Left lung (tissue), 10 donors: Measurements from ENCODE around the gene TCEA3. TPM values are rescaled to one million over a fixed set of nuclear protein-coding genes. Genes with fewer than 3 reads are reported as not detected.

Source experiments
- ATAC-seq: fragments of 200-7000 bp; cut with Tn5 transposase; one replicate; pipeline ENCODE4 v1.9.1; 2020; ENCODE audit warnings: moderate library complexity
- DNase-seq, 4 donors: peaks; one replicate each; pipeline ENCODE4 v3.0.0-alpha.2; 2013 to 2020
- H3K27ac ChIP-seq, 2 donors: fragments of 200-600 bp; sonication (generic) in 1 of 2; one replicate each; pipeline versions ENCODE4 v1.5.0 to v1.8.0; 2020 to 2021
- H3K27me3 ChIP-seq, 2 donors: fragments of 200-600 bp; sonication (generic) in 1 of 2; one replicate each; pipeline versions ENCODE4 v1.5.0 to v1.8.0; 2020 to 2021
- H3K36me3 ChIP-seq, 2 donors: fragments of 200-600 bp; sonication (generic) in 1 of 2; one replicate each; pipeline versions ENCODE4 v1.5.0 to v1.8.0; 2020 to 2021
- H3K4me1 ChIP-seq, 2 donors: fragments of 200-600 bp; one replicate each; pipeline ENCODE4 v1.8.0; 2021
- H3K4me3 ChIP-seq, 2 donors: fragments of 200-600 bp; sonication (generic) in 1 of 2; one replicate each; pipeline versions ENCODE4 v1.5.0 to v1.8.0; 2020 to 2021; ENCODE audit warnings: mild to moderate bottlenecking in 1 of 2
- H3K9me3 ChIP-seq, 2 donors: fragments of 200-600 bp; sonication (generic) in 1 of 2; one replicate each; pipeline versions ENCODE4 v1.5.0 to v1.8.0; 2020 to 2021
- intact Hi-C, 2 donors: fragments of 100-400 bp; cut with DNase I; formaldehyde crosslinking; loops; one replicate each; pipeline versions ENCODE4 v1.11.2 to v1.14.2; 2022
- polyA plus RNA-seq, 6 donors: library from polyadenylated mRNA; unstranded; fragments of 120-200 nt; gene quantifications; one replicate each; pipeline ENCODE4 v1.2.1, GENCODE V29; 2013; ENCODE audit not compliant: insufficient read length in 6 of 6
- total RNA-seq, 2 donors: library from RNA; stranded (reverse); fragmentation: NEBNext Ultra II Directional; extraction: Animal tissue kit (Norgen Biotek cat#: 25700); gene quantifications; one replicate each; pipeline ENCODE4 v1.2.1, GENCODE V29; 2021
- TF ChIP-seq, protein P1 (sequence below), 2 donors: fragments of 200-600 bp; sonication (generic) in 1 of 2; IDR thresholded peaks; one replicate each; pipeline versions ENCODE4 v1.5.0 to v1.8.0; 2021; ENCODE audit warnings: antibody characterized with exemption in 2 of 2
- donor health status: DM: no; HTN: yes; CAD: no.
- donor health status: DM: no; HTN: no; CAD: no.

Gene TCEA3
- total and polyA plus RNA-seq, 8 donors: 15.5 to 43.2 (median 28.0) TPM

DNA sequence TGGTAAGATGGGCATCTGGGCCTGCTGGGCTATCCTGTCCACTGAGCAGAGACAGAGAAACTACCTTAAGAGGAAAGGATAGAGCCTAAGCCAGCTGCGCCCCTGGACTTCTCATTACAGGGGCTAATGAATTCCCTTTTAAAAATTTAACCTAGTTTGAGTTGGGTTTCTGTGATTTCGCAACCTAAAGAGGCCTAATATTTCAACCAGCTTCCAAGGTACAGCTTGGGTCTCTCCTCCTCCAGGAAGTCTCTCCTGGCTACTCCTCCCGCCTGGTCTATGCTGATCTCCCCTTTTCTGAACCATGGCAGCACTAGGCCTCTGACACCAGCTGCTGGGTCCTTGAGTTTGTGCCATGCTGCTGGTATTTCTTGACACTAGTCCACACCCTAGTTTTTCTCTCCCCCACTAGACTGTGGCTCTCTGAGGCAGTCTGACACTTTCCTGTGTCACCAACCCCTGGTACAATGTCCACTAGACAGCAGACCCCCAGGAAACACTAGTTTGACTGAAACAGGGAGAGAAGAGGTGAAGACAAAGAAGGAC is 29.0 kb upstream of the TCEA3 start:
- Histone ChIP-seq H3K4me1 (peaks cover 3 to 14% of the 10 kb centered on the region in 2 donors), H3K36me3 (peaks cover 0 to 4% of the 10 kb centered on the region in 2 donors), H3K27ac (peak overlapping the region in 1 of 2 donors; percentile 29), H3K9me3 (no peaks in the 10 kb centered on the region), H3K4me3 (no peak overlapping the region), H3K27me3 (no peaks in the 10 kb centered on the region)
- DNase-seq (no peak), ATAC-seq (peak; percentile 21)
- TF ChIP-seq, protein P1, sequence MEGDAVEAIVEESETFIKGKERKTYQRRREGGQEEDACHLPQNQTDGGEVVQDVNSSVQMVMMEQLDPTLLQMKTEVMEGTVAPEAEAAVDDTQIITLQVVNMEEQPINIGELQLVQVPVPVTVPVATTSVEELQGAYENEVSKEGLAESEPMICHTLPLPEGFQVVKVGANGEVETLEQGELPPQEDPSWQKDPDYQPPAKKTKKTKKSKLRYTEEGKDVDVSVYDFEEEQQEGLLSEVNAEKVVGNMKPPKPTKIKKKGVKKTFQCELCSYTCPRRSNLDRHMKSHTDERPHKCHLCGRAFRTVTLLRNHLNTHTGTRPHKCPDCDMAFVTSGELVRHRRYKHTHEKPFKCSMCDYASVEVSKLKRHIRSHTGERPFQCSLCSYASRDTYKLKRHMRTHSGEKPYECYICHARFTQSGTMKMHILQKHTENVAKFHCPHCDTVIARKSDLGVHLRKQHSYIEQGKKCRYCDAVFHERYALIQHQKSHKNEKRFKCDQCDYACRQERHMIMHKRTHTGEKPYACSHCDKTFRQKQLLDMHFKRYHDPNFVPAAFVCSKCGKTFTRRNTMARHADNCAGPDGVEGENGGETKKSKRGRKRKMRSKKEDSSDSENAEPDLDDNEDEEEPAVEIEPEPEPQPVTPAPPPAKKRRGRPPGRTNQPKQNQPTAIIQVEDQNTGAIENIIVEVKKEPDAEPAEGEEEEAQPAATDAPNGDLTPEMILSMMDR (IDR thresholded peaks at IDR 0.05): no peak
- intact Hi-C loops: no loop called here

DNA sequence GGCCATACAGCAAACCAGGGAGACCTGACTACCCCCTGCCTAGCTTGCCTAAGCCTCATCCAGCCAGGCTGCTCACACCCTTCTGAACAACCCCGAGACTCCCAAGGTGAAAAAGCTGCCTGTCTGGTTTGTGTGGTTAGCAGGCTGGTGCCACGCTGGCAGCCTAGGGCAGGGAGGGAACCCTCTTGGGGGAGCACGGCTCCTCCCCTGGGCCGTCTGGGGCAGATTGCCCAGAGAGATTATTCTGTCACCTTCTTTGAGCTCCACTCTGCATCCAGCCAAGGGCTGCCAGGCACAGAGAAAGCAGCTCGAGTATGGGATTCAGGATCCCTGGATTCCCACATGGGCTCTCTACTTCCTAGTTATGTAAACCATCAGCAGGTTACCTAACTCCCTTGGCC is 27.5 kb upstream of the TCEA3 start:
- Histone ChIP-seq H3K27ac (peak overlapping the region; percentile 46 to 57), H3K36me3 (peaks cover 0 to 4% of the 10 kb centered on the region in 2 donors), H3K4me3 (no peak overlapping the region), H3K27me3 (no peaks in the 10 kb centered on the region), H3K9me3 (no peaks in the 10 kb centered on the region), H3K4me1 (peaks cover 3 to 14% of the 10 kb centered on the region in 2 donors)
- TF ChIP-seq, protein P1 (IDR thresholded peaks at IDR 0.05): no peak
- ATAC-seq (peak; percentile 92), DNase-seq (peak; percentile 46 to 89 (median 86))
- intact Hi-C loops: no loop called here

DNA sequence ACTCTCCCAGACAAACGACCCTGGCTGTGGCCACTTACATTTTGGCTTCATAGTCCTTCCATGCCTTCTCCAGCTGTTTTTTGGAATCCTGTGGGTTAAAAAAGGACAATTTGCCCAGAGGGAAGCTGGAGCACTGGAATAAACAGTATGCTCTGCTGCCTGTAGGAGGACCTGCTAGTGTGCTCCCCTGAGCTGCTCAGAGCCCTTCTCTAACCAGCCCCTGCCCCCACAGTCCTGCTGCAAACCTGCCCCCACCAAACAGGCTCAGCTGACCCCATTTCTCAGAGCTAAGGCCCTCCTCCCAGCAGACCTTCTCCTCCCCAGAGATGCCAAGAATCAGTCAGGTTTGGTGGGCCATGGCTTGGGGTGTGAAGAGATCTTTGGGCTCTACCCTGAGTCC is 26.9 kb upstream of the TCEA3 start:
- H3K9me3 ChIP-seq: no peaks in the 10 kb centered on the region
- TF ChIP-seq, protein P1 (IDR thresholded peaks at IDR 0.05): no peak
- H3K27me3 ChIP-seq: no peaks in the 10 kb centered on the region
- DNase-seq: peak in 1 of 4 donors; percentile 19
- H3K36me3 ChIP-seq: peaks cover 0 to 4% of the 10 kb centered on the region in 2 donors
- intact Hi-C loops: no loop called here
- H3K4me1 ChIP-seq: peaks cover 3 to 14% of the 10 kb centered on the region in 2 donors
- no peak overlapping the region for H3K4me3 ChIP-seq
- H3K27ac ChIP-seq: peak overlapping the region; percentile 46 to 54
- peak; percentile 2 for ATAC-seq

DNA sequence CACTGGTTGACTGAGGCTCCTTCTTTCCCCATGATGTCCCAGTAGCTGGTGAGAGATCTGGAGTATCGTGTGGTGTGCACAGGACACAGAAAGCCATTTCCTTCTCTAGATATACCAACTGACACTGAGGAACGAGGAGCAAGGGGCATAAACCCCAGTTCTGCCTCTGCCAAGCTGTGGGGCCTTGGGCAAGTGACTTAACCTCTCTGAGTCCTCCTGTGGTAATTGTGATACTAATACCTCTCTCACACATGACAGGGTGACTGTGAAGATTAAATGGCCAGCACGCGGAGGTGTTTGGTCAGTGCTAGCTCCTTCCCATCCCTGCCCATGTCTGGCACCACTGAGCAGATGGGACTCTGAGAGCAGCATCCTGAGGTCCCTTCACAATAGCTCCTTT is 26.3 kb upstream of the TCEA3 start:
- peak overlapping the region; percentile 46 to 54 for H3K27ac ChIP-seq
- no peaks in the 10 kb centered on the region for H3K9me3 ChIP-seq
- peaks cover 0 to 4% of the 10 kb centered on the region in 2 donors for H3K36me3 ChIP-seq
- peaks cover 3 to 14% of the 10 kb centered on the region in 2 donors for H3K4me1 ChIP-seq
- TF ChIP-seq, protein P1 (IDR thresholded peaks at IDR 0.05): no peak
- H3K4me3 ChIP-seq: no peak overlapping the region
- intact Hi-C loops: no loop called here
- no peak for ATAC-seq
- H3K27me3 ChIP-seq: no peaks in the 10 kb centered on the region
- peak in 1 of 4 donors; percentile 19 for DNase-seq

DNA sequence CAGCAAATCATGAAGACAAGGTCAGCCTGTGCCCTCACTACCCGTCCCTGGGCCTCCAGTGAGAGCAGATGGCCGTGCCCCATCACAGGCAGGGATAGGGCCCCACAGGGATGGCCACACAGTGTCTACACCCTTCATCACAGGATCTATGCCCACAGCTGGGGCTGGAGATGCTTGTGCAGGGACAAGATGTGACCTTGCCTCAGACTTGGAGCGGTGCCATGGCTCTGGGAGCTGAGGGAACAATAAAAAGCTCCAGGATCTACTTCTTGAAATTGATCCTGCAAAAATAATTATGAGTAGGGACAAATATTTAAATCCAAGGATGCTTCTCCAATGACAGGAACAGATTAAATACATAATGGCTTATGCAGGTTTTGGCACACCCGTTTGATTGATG is 25.4 kb upstream of the TCEA3 start:
- Histone ChIP-seq H3K36me3 (peaks cover 0 to 4% of the 10 kb centered on the region in 2 donors), H3K4me1 (peaks cover 3 to 16% of the 10 kb centered on the region in 2 donors), H3K9me3 (no peaks in the 10 kb centered on the region), H3K27ac (no peak overlapping the region), H3K27me3 (no peaks in the 10 kb centered on the region), H3K4me3 (no peak overlapping the region)
- no peak for ATAC-seq
- intact Hi-C loops: no loop called here
- TF ChIP-seq, protein P1 (IDR thresholded peaks at IDR 0.05): no peak
- peak in 1 of 4 donors; percentile 35 for DNase-seq
